ENCODE results near the gene DUSP8.

- TF ChIP-seq CTCF (tag by site-specific recombination; IDR thresholded peaks at IDR 0.05) (no peak), MYNN (tag by site-specific recombination; IDR thresholded peaks at IDR 0.05; ENCODE audit: borderline replicate concordance) (no peak), ZNF223 (tag by site-specific recombination; IDR thresholded peaks at IDR 0.05) (no peak), ZNF561 (tag by site-specific recombination; IDR thresholded peaks at IDR 0.05; ENCODE audit: borderline replicate concordance) (no peak), ZNF184 (tag by site-specific recombination; IDR thresholded peaks at IDR 0.05) (no peak), ZNF449 (tag by site-specific recombination; IDR thresholded peaks at IDR 0.05) (no peak), REPIN1 (tag by site-specific recombination; IDR thresholded peaks at IDR 0.05; ENCODE audit: low read depth) (no peak), ZNF416 (tag by site-specific recombination; IDR thresholded peaks at IDR 0.05) (no peak), PATZ1 (tag by site-specific recombination; IDR thresholded peaks at IDR 0.05) (no peak)
Measured at GRCh38 chr11:1544536-1544935, 27.5 kb downstream of the DUSP8 start.
